CD4-positive, alpha-beta T cell treated with Interferon gamma for 1 hour (primary cell): Measurements from ENCODE around the gene DPH2.
A peak's percentile ranks its signal among the peaks of the same experiment; 100 is the strongest.

Experiments used
- DNase-seq: peaks from one replicate; pipeline ENCODE4 v3.0.0-alpha.2; 2020

Gene DPH2

DNA sequence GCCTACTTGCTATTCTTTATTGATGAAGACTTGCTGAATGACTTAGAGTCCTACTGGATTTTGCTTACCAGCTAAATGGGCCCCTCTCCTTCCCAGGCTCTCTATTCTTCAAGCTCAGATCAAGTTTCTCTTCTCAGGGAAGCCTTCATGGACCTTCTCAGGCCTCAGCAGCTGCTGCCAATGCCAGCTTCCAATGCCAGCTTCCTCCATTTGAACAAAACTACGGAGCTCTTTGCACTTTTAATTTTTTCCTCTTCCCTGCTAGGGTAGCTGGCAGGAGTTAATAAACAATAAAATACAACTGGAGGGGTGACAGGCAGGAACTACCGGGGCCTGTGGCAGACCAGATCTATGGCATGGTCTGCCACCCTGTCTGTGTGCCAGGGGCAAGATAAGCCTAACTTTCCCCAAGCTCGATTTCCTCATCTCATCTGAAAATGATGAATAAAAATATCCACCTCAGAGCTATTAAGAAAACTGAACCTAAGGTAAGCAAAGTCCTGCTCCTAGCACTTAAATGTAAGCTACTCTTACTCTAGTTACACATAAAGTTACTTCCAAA is 24.1 kb upstream of the DPH2 start:
- DNase-seq = no peak

DNA sequence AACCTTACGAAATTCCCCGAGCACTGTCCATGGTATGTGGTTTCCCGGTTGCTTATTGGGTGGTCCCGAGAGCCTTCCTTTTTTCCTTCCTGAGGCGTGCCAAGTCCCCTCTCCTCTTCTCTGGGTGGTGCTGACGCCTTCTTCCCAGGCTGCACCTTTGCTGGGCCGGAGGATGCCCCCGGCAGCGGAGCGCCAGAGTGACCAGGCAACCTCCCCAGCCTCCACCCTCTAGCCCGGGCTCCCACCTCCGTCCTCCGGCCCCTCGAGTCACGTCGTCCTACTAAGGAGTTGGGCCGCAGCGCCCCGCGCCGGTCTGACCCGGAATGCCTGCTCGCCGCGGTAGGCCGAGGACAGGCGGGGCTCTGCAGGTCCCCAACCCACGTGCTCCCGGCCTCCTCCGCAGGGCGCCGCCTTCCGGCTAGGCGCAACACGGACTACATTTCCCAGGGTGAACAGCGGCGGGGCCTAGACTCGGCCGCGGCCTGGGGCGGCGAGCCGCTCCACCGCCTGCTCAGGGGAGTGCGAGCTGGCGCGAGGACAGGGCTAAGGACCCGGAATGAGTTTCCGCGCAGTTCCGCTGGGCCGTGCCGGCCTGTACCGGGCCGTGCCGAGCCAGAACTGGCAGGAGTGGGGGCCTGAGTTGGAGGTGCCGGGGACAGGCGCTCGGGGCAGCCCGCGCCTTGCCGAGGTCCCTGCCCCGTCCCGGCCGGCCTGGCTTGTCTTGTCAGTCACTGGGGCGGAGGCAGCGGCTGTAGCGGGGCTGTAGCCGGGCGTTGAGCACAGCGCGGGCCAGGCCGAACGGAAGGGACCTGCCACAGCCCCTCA is 23.4 kb upstream of the DPH2 start, which contains the start of gene IPO13:
Gene IPO13 (plus strand): TSS at position 715 of the 825 bp plus-strand sequence. CDS start 651 bp downstream, outside the sequence.
- DNase-seq = peak; percentile 93

DNA sequence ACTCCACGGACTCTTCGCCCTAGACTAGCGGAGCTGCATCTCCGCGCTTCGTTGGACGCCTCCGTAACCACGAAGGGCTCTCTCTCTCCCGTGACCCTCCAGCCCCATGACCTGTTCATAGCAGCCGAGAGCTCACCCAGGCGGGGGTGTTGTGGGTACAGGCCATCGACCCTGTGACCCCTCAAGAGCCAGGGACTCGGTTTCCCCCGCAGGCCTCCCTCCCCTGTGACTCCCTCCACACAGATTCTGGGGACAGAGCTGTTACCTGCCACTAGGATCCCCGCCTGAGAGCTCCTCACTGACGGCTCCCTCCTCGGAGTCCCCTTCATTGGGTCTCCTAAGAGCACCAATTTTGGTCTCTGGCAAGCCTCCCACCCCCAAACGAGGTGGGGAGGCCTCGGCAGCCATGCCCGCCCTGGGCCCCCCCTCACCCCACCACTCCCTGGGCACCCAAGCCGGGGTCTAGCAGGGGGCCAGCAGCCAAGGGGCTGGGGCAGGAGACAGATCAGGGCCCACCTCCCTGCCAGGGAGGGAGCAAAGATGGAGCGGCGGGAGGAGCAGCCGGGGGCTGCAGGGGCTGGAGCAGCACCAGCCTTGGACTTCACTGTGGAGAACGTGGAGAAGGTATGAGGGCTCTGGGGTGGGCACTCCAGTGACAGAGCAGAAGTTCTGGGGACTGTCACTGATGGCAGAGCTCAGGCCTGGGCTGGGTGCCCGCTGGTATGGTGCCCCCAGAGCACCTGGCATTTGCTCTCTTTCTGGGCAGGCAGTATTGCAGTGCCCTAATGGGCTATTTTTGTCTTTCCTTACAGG is 22.5 kb upstream of the DPH2 start:
- no peak for DNase-seq

DNA sequence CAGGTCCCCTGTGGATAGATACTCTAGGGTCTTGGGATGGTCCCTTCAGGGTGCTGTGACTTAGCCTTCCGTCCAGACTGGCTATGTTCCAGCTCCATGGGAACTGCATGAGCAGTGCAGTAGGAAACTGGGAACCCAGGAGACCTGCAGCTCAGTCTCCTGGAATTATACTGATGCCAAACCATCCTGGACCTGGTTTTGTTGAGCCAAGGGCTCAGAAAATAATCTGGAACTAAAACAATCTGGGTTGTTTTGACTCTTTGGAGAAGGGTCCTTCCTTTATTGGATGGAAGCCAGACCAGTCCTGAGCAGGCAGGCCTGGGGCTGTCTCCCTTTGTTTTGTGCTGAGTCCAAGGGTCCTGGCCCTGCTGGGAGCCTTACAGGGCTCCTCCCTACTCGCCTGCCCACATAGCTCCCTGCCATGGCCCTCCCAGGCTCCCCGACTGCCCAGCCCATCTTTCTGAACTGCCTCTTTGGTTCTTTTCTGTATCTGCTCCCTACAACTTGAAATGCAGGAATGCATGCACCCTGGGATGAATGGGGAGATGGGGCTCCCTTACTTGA is 21.9 kb upstream of the DPH2 start:
- DNase-seq = no peak

DNA sequence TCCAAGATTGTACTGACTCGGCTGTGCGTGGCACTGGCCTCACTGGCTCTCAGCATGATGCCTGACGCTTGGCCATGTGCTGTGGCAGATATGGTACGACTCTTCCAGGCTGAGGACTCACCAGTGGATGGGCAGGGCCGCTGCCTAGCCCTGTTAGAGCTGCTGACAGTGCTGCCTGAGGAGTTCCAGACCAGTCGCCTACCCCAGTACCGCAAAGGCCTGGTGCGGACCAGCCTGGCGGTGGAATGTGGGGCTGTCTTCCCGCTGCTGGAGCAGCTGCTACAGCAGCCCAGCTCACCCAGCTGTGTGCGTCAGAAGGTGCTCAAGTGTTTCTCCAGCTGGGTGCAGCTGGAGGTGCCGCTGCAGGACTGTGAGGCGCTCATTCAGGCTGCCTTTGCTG is 20.1 kb upstream of the DPH2 start:
- no peak for DNase-seq

DNA sequence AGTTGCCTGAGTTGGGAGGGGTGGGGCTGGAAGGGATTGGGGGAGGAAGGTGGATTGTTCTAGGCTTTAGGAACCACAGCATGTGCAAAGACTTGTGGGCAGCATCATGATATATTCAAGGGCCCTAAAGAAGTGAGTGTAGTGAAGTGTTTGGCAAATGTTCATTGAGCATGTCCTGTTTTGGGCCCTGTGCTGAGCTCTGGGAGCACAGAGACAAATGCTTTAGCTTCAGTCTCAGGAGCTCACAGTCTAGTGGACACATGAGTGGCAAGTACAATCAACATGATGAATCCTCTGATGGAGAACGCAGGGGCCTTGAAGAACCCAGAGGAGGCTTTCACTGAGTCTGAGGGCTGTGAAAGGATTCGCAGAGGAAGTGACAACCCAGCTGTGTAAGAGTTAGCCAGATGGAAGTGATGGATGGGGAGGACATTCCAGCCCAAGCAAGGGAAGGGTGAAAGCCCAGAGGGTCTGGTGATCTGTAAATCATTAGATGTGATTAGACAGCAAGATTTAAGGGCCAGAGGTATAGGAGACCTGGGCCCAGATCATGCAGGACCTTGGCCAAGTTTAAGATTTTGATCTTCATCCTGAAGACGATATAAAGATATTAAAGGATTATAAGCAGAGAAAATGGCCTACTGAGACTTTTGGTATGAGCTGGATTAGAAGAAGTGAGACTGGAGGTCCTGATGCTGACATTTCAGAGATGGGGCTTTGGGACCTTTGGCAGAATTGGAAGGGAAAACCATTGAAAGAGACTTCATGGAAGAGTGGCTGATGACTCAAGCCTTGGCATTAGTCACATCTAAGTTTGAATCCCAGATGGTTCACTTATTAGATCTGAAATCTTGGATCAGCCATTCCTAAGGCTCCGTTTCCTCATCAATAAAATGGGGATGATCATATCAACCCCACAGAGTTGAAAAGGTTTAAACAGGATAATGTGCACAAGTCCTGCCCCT is 18.5 kb upstream of the DPH2 start:
- DNase-seq = no peak

DNA sequence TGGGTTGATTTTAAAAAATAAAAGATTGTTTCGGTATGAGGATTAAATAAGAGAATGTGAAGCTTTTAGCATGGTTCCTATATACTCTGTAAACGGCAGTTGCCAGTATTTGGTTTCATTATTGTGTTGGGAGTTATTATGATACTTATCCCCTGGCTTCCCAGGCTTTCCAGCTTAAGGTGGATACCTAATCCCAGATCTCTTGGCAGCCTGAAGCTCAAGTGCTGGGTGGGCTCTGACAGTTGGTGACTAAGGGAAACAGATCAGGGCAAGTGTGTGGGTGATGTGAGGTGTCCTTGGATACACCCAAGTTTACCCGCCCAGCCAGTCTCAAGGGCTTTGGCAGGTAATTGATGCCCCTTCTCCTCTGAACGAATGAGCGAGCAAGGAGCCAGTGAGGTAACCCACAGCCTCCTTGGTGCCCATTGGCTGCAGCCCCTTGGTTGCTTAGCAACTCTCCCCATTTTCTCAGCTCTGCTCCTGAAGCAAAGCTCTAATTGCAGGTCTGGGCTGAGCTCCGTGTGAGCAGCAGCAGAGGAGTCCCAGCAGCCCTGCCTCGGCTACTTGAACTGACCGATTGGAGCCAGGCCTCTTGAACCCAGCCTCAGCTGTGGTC is 17.0 kb upstream of the DPH2 start:
- DNase-seq = no peak

DNA sequence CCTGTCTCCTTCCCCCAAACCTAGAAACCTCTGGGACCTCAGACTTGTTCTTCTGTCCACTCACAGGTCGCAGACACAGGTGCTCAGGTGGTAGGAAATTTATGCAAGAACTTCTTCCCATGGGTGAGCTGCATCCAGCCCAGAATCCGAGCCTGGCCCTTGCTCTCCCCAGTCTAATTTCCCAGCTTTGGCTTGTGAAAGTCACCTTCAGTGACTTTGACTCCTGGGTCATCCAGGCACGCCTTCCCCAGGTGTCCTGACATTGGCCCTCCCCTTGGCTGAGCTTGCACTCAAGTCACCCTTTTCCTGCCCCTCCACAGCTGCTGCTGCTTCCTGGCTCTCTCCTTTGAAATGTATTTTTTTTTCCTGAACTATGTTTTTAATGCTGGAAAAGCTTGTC is 16.4 kb upstream of the DPH2 start:
- DNase-seq = no peak

DNA sequence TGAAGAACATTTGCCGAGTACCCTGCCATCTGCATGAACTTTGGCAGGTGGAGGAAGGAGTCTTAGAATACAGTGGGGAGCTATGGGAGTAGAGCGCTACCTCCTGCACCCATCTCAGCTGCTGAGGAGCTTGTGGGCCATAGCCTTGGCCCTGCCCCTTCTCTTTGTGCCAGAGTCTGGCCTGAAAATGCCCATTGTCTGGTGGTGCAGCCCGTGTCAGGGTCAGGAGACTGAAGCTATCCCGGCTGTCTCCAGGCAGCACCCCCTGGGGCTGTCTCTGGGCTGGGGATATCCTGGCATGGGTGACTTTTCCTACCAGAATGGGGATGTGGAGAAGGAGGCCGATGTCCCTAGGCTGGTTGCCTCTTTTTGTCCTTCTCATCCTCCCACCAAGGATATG is 15.8 kb upstream of the DPH2 start:
- no peak for DNase-seq

DNA sequence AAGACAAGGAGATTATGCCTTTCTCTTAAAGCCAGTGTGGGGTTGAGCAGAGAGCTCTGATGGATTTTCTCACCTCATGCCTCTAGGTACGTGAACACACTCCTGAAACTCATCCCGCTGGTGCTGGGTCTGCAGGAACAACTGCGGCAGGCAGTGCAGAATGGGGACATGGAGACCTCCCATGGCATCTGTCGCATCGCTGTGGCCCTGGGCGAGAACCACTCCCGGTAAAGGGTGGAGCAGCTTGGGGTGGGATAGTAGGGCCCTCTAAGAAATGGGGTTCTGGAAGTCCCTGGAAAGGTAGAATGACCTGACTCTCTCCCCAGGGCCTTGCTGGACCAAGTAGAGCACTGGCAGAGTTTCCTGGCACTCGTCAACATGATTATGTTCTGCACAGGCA is 13.6 kb upstream of the DPH2 start:
- DNase-seq = no peak

DNA sequence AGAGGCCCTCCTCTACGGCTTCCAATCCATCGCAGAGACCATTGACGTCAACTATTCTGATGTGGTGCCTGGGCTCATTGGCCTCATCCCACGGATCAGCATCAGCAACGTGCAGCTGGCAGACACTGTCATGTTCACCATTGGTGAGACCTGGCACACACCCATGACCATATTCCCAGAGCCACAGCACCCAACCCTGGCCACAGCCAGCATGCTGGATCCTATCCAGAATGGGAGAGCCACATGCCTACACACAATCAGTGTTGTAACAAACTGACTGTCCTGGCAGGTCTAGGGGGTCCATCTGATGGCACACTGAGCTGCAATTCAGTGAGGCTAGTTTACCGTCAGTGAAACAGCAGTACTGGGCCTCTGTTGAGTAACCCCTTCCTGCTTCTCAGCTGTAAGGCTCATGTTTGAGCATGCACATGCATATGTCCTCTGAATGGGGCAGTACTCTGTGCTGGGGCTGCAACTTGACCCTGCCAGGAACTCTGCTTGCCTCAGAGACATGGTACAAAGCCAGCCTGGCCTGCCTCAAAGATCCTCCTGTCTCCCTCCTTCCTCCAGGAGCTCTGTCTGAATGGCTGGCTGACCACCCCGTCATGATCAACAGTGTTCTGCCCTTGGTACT is 12.3 kb upstream of the DPH2 start:
- DNase-seq = no peak

DNA sequence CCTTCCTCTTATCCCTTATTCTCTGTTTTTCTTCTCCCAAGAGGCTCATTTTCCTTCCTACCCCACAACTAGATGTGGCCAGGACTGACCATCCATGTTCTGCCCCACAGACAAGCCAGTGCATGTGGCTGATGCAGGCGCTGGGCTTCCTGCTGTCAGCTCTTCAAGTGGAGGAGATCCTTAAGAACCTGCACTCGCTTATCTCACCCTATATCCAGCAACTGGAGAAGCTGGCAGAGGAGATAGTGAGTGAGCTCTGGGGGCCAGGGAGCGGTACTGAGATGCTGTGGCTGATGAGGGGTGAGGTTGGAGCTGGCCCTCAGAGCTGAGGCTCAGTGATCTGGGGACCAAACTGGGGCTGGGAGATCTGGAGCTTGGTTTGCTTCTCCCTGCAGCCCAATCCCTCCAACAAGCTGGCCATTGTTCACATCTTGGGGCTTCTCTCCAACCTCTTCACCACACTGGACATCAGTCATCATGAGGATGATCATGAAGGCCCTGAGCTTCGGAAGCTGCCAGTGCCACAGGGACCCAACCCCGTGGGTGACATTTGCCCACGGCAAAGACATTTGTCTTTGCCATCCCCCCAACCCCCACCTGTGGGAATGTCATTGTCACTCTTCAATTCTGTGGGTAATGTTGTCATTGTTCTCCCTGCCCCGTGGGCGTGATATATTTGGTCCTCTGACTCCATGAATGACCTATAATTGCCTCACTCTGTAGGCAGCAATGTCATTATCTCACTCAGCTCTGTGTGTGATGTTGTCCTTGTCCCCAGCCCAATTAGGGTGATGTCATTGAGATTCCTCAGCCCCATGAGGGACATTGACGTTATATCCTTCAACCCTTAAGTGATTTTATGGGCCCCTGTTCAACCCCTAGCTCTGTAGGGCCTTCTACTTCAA is 11.2 kb upstream of the DPH2 start:
- DNase-seq = no peak

DNA sequence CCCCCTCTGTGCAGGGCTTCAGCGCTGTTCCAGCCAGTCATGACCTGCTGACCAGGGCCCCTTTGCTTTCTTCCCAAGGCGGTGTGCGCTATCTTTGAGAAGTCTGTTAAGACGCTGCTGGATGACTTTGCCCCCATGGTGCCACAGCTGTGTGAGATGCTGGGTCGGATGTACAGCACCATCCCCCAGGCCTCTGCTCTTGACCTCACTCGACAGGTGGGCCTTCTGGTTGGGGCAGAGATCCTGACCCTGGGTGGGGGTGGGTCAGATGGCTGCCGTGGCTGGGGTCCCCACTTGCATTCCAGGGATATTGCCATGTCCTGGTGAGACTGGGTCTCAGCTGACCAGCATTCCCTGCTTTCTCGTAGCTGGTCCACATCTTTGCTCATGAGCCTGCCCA is 9.0 kb upstream of the DPH2 start:
- DNase-seq = no peak

DNA sequence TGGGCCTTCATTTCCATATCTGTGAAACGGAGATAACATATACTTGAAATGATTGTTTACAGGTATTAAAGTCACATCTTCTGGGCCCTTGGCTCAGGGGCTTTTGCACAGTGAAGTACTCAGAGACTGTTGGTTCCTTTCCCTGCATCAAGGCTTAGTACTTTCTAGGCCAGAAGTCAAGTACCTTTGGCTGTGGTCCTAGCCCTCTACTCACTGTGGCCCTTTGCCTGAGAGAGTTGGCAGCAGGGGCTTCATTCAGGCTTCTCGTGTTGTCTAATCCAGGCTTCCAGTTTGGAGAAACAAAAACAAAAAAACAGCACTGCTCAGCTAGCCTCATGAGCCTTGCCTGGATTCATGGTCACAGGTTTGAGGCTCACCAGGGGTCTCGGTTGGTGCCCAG is 8.1 kb upstream of the DPH2 start:
- no peak for DNase-seq

DNA sequence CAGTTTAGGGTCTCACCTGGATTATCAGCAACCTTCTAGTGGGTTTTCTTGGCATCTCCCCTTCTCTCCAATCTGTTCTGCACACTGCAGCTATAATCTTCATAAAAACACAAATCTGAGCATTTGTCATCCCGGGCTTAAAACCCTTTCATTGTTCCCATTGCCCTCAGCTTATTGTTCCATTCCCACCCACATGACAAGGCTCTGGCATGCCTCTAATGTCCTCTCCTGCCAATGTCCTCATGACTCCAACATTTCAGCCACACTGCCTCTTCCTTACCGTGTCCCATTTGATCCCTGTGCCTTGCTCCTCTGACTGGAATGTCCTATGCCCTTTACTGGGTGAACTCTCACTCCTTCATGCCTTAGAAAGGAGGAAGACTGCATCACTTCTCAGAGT is 7.5 kb upstream of the DPH2 start:
- no peak for DNase-seq

DNA sequence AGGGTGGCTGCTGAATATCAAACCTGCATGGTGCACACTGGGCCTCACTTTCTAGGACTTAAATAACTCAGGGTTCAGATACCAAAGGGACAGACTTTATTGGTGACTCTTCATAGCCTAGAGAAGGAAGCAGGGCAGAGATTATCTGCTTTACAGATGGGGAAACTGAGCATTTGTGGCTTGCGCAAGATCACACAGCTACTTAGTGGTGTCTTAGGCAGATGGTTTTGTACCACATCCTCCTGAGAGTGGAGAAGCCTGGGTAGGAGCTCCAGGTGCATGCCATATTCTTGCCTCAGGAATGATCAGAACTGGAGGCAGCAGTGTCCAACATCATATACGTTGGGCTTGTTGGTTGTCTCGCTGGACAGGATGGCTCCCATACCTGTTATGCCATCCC is 6.8 kb upstream of the DPH2 start:
- no peak for DNase-seq

DNA sequence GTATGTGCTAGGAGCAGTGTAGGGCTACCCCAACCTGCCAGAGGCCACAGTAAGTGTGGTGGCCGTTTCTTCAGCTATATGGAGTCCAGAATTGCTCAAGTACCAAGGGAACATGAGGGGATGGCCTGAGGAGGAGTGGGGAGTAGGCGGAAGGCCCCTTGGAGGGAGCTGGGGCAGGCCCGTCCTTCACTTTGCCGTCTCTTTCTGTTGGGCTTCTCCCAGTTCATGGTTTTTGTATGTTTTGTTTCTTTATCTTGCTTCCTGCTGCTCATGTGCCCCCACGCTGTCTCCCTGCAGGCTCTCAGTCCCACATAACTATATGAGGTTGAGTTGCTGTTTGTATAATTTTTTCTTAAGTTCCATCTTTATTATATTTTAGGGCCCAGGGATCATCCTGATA is 5.9 kb upstream of the DPH2 start:
- DNase-seq = no peak

DNA sequence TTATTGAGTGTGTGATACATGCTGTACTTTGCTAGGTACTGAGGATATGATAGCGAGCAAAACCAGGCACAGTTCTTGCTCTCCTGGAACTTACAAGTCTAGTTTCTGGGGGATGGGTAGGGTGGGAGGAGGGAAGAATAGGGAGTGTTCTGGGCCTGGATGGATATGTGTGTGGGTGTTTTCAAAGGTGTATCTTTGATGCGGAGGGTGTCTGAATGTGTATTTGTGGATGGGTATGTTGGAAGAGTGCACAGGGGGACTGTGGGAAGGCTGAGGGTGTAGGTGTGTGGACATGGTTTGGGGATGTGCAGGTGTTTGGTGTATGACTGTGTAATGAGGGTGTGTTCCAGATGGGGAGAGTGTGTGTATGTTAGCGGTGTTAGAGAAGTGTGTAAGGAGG is 4.5 kb upstream of the DPH2 start:
- no peak for DNase-seq

DNA sequence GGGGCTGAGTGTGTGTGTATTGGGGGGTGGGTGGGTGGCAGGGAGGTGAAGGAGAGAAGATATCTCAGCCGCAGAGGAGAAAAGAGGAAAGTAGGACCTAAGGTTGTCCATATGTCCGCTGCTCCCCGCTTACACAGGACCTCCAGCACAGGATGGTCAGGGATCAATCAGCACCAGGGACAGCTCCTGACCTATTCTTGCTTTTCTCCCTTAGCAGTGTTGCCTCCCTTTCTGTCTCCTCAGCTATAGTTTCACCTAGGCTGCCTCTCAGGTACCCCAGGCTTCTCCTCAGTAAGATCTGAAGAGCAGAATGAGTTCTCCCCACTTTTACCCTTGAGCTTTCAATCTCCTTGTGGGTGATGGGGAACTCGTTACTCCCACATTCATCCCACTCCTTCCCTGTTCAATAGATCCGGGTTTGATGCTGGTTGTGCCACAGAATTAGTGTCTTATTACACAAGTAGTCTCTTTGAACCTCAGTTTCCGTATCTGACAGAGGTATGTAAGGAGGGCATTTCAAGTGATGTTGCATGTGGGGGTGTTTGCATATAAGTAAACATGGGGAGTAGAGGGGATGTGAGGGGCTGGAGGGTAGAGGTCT is 1.4 kb upstream of the DPH2 start:
- no peak for DNase-seq

DNA sequence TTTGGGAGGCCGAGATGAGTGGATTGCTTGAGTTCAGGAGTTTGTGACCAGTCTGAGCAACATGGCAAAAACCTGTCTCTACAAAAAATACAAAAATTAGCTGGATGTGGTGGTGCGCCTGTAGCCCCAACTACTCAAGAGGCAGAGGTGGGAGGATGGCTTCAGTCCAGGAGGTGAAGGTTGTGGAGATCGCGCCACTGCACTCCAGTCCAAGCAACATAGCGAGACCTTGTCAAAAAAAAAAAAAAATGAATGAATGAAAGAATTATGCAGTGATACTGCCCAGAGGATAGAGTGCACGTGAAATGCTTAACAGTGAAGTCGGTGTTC is 429 bp upstream of the DPH2 start:
- DNase-seq = no peak
